Measurements from ENCODE around the gene KRT8.

- TF ChIP-seq CTCF (IDR thresholded peaks at IDR 0.05; ENCODE audit: poor library complexity, severe bottlenecking): no peak
- TF ChIP-seq POLR2AphosphoS5 (IDR thresholded peaks at IDR 0.05): no peak
These were observed 14.5 kb downstream of the KRT8 start for GRCh38 chr12:52890417-52890816.
